OCI-LY7 (cell line): ENCODE measurements around the gene TSSK3. TPM values are rescaled to one million over a fixed set of nuclear protein-coding genes. Genes with fewer than 3 reads are reported as not detected.

ENCODE experiments used
- BruUV-seq: library from RNA; stranded (reverse); fragments of 400-500 nt; replicated peaks from 2 replicates; lab custom pipeline; 2021; lab: Mats Ljungman, UMichigan
- CTCF ChIA-PET: fragments of 300-600 bp; sonication (Branson Sonifier 250); formaldehyde crosslinking; loops from one replicate; lab custom pipeline; 2022; ENCODE audit warnings: antibody characterized with exemption; ENCODE audit not compliant: unreplicated experiment; lab: Charles Lee
- POLR2A ChIA-PET: fragments of 300-600 bp; sonication (Branson Sonifier 250); formaldehyde crosslinking; loops from one replicate; lab custom pipeline; 2022; ENCODE audit warnings: antibody characterized with exemption; lab: Charles Lee
- DNase-seq: peaks from one replicate; pipeline ENCODE4 v3.0.0-alpha.2; 2015; ENCODE audit warnings: low spot score
- H2AFZ ChIP-seq: fragments of 200-600 bp; sonication (generic), shearing (Covaris generic); 2 replicates; pipeline ENCODE4 v1.6.1; 2014; ENCODE audit warnings: mild to moderate bottlenecking, antibody characterized with exemption, low read length, moderate library complexity
- H3K27ac ChIP-seq: fragments of 200-600 bp; sonication (generic); 2 replicates; pipeline ENCODE4 v1.5.1; 2014; ENCODE audit warnings: mixed run types, low read depth, mild to moderate bottlenecking, moderate library complexity, low read length, inconsistent platforms; ENCODE audit not compliant: poor library complexity, severe bottlenecking
- H3K36me3 ChIP-seq: fragments of 200-600 bp; sonication (generic); 2 replicates; pipeline ENCODE4 v1.6.1; 2014; ENCODE audit warnings: mild to moderate bottlenecking, antibody characterized with exemption, low read length, moderate library complexity, mixed read lengths; ENCODE audit not compliant: insufficient read depth
- H3K4me1 ChIP-seq: fragments of 200-600 bp; sonication (generic); 2 replicates; pipeline ENCODE4 v1.5.1; 2014; ENCODE audit warnings: mild to moderate bottlenecking, low read length; ENCODE audit not compliant: insufficient read depth, poor library complexity, severe bottlenecking
- H3K4me2 ChIP-seq: fragments of 200-600 bp; sonication (generic); 2 replicates; pipeline ENCODE4 v1.6.1; 2014; ENCODE audit warnings: mild to moderate bottlenecking, low read length
- H3K4me3 ChIP-seq: fragments of 200-600 bp; sonication (generic); 2 replicates; pipeline ENCODE4 v1.5.1; 2014; ENCODE audit warnings: mild to moderate bottlenecking, low read depth, low read length; ENCODE audit not compliant: poor library complexity, severe bottlenecking
- H3K79me2 ChIP-seq: fragments of 200-600 bp; sonication (generic); 2 replicates; pipeline ENCODE4 v1.6.1; 2016; ENCODE audit warnings: low read depth, mild to moderate bottlenecking, low read length, moderate library complexity, mixed read lengths; ENCODE audit not compliant: insufficient read depth
- H3K9me2 ChIP-seq: fragments of 200-600 bp; sonication (generic); 2 replicates; pipeline ENCODE4 v1.6.1; 2016; ENCODE audit warnings: mild to moderate bottlenecking, low read length, mixed read lengths; ENCODE audit not compliant: insufficient read depth
- H3K9me3 ChIP-seq: fragments of 200-600 bp; sonication (generic); 2 replicates; pipeline ENCODE4 v1.6.1; 2014; ENCODE audit warnings: mild to moderate bottlenecking, mixed run types, low read length, mixed read lengths
- H4K20me1 ChIP-seq: fragments of 200-600 bp; sonication (generic); 2 replicates; pipeline ENCODE4 v1.6.1; 2014; ENCODE audit warnings: mild to moderate bottlenecking, antibody characterized with exemption, low read length, moderate library complexity, mixed read lengths; ENCODE audit not compliant: insufficient read depth
- CTCF ChIP-seq: fragments of 200-600 bp; sonication (generic); conservative IDR thresholded peaks from 2 replicates; pipeline ENCODE4 v1.5.1; 2014; ENCODE audit warnings: mild to moderate bottlenecking, antibody characterized with exemption, low read length, moderate library complexity, mixed read lengths
- EZH2phosphoT487 ChIP-seq: fragments of 200-600 bp; sonication (generic); IDR thresholded peaks from 2 replicates; pipeline ENCODE4 v1.6.1; 2018; ENCODE audit warnings: low read depth, borderline replicate concordance, mild to moderate bottlenecking, mixed run types, antibody characterized with exemption, low read length, moderate library complexity, mixed read lengths
- intact Hi-C: fragments of 100-400 bp; cut with micrococcal nuclease; formaldehyde crosslinking; loops from one replicate; pipeline ENCODE4 v1.10.0; 2022; ENCODE audit not compliant: unreplicated experiment
- total RNA-seq, 2 experiments: library from RNA; depleted of rRNA in 1 of 2; stranded (reverse); fragments of >200 nt in 1 of 2; shearing (Covaris generic) in 1 of 2; gene quantifications; 2 replicates each; pipeline ENCODE4 v1.2.3, GENCODE V29; 2014 to 2022

The TSSK3 gene
- total RNA-seq, 2 experiments from 2014 or later: 2.0 to 7.8 TPM

GRCh38 chr1:32331549-32331948 is 30.8 kb upstream of the TSSK3 start:
- peaks cover 84% of the 10 kb centered on the region for H3K36me3 ChIP-seq
- no TSS peak for BruUV-seq
- DNase-seq: no peak

GRCh38 chr1:32332290-32333079 is 29.9 kb upstream of the TSSK3 start:
- ChIA-PET POLR2A (interaction anchor here (0.9 to 4.4 kb wide), 4 partner anchors 8 to 83 kb away, joined by 3 to 23 read pairs (median 3); no protein-coding TSS in a partner anchor), CTCF (no interaction called here)
- H3K9me2 ChIP-seq: no peaks in the 10 kb centered on the region
- H3K27ac ChIP-seq: peak overlapping the region; percentile 64
- H3K4me1 ChIP-seq: peaks cover 39% of the 10 kb centered on the region
- H2AFZ ChIP-seq: no peak overlapping the region
- intact Hi-C loops: no loop called here
- no peaks in the 10 kb centered on the region for H3K9me3 ChIP-seq
- peaks cover 75% of the 10 kb centered on the region for H3K36me3 ChIP-seq
- H3K79me2 ChIP-seq: peaks cover 27% of the 10 kb centered on the region
- H4K20me1 ChIP-seq: peaks cover 10% of the 10 kb centered on the region
- H3K4me3 ChIP-seq: no peak overlapping the region
- H3K4me2 ChIP-seq: peak overlapping the region; percentile 9; the same call in 1 of the 2 replicates
- TF ChIP-seq CTCF: no peak
- no peak for TF ChIP-seq EZH2phosphoT487
- no TSS peak for BruUV-seq
- no peak for DNase-seq

More at GRCh38 chr1:32331549-32331948, 30.8 kb upstream of the TSSK3 start:
- Histone ChIP-seq H3K4me3 (no peak overlapping the region), H3K79me2 (peaks cover 27% of the 10 kb centered on the region), H3K4me1 (peaks cover 30% of the 10 kb centered on the region), H4K20me1 (peaks cover 10% of the 10 kb centered on the region), H3K4me2 (no peak overlapping the region), H3K27ac (no peak overlapping the region), H3K9me2 (no peaks in the 10 kb centered on the region), H3K9me3 (no peaks in the 10 kb centered on the region), H2AFZ (no peak overlapping the region)
- intact Hi-C loops: no loop called here
- TF ChIP-seq EZH2phosphoT487: no peak
- no peak for TF ChIP-seq CTCF
- CTCF ChIA-PET: interaction anchor here (0.6 kb wide), 1 partner anchor 12 kb away, joined by 3 read pairs; no protein-coding TSS in a partner anchor
- POLR2A ChIA-PET: interaction anchor here (4.4 kb wide), 1 partner anchor 10 kb away, joined by 23 read pairs; no protein-coding TSS in a partner anchor
